Fibroblast of lung (primary cell): Measurements from ENCODE around the gene LYPD6B. TPM values are rescaled to one million over a fixed set of nuclear protein-coding genes. Genes with fewer than 3 reads are reported as not detected.
A peak's percentile ranks its signal among the peaks of the same experiment; 100 is the strongest.

Experiments
- DNase-seq, 2 donors: peaks; one replicate each; pipeline versions ENCODE4 v3.0.0 to v3.0.0-alpha.2; 2010; ENCODE audit warnings: low read depth in 2 of 2
- H2AFZ ChIP-seq: 2 replicates; pipeline ENCODE4 v1.5.1; 2012; ENCODE audit warnings: low read length, control low read depth, inconsistent platforms
- H3K27ac ChIP-seq: 2 replicates; pipeline ENCODE4 v1.5.1; 2011; ENCODE audit warnings: low read length, control low read depth; ENCODE audit not compliant: insufficient read depth
- H3K27me3 ChIP-seq: 2 replicates; pipeline ENCODE4 v1.5.1; 2011; ENCODE audit warnings: mild to moderate bottlenecking, low read length; ENCODE audit not compliant: control insufficient read depth, insufficient read depth
- H3K36me3 ChIP-seq: 2 replicates; pipeline ENCODE4 v1.5.1; 2011; ENCODE audit warnings: low read length; ENCODE audit not compliant: control insufficient read depth, insufficient read depth
- H3K4me1 ChIP-seq: 2 replicates; pipeline ENCODE4 v1.5.1; 2011; ENCODE audit warnings: low read length; ENCODE audit not compliant: control insufficient read depth, insufficient read depth; ENCODE audit errors: extremely low read depth
- H3K4me2 ChIP-seq: 2 replicates; pipeline ENCODE4 v1.5.1; 2011; ENCODE audit warnings: low read length, control low read depth; ENCODE audit not compliant: insufficient read depth; ENCODE audit errors: extremely low read depth
- H3K4me3 ChIP-seq, 4 experiments: fragments of 200-600 bp in 1 of 4; sonication (generic) in 1 of 4; replicated peaks in 1 of 4; 2 replicates each; pipeline ENCODE4 v1.5.1; 2011 to 2016; ENCODE audit warnings: low read length in 4 of 4, low read depth in 3 of 4, mild to moderate bottlenecking in 3 of 4, control low read depth in 2 of 4, inconsistent platforms in 1 of 4, mixed read lengths in 1 of 4; ENCODE audit not compliant: insufficient read depth in 1 of 4; ENCODE audit errors: control extremely low read depth in 1 of 4
- H3K79me2 ChIP-seq: 2 replicates; pipeline ENCODE4 v1.5.1; 2012; ENCODE audit warnings: mild to moderate bottlenecking, low read length, inconsistent platforms; ENCODE audit not compliant: control insufficient read depth, insufficient read depth
- H3K9ac ChIP-seq: 2 replicates; pipeline ENCODE4 v1.5.1; 2011; ENCODE audit warnings: mild to moderate bottlenecking, low read length, control low read depth; ENCODE audit not compliant: insufficient read depth
- H3K9me3 ChIP-seq: 2 replicates; pipeline ENCODE4 v1.5.1; 2012; ENCODE audit warnings: low read depth, low read length; ENCODE audit not compliant: control insufficient read depth, insufficient read depth
- H4K20me1 ChIP-seq: 2 replicates; pipeline ENCODE4 v1.5.1; 2011; ENCODE audit warnings: low read length; ENCODE audit not compliant: control insufficient read depth, insufficient read depth; ENCODE audit errors: extremely low read depth
- EZH2 ChIP-seq: IDR thresholded peaks from 2 replicates; pipeline ENCODE4 v1.5.1; 2012; ENCODE audit warnings: low read length, control low read depth, mild to moderate bottlenecking; ENCODE audit errors: missing control alignments
- polyA plus RNA-seq, 2 donors: library from polyadenylated mRNA; depleted of rRNA in 1 of 2; stranded (reverse) in 1 of 2; unstranded in 1 of 2; fragments of >200 nt; gene quantifications; 2 replicates each; pipeline ENCODE4 v1.2.1, GENCODE V29; 2011 to 2012; ENCODE audit warnings: missing spikeins in 1 of 2
- total RNA-seq: library from RNA; depleted of rRNA; stranded (reverse); fragments of >200 nt; gene quantifications from 2 replicates; pipeline ENCODE4 v1.2.1, GENCODE V29; 2014
- TF ChIP-seq, protein P1 (sequence below), 2 donors: IDR thresholded peaks in 1 of 2; conservative IDR thresholded peaks in 1 of 2; 1 replicate in 1 of 2; 2 replicates in 1 of 2; pipeline ENCODE4 v1.5.1; 2011 to 2012; ENCODE audit warnings: low read length in 2 of 2, control low read depth in 1 of 2, inconsistent platforms in 1 of 2, low read depth in 1 of 2, mild to moderate bottlenecking in 1 of 2

LYPD6B gene
- total and polyA plus RNA-seq, 2 donors (not counting 1 experiment from before 2014, with no cell fraction given) = 0.11 TPM; not detected in 1

DNA sequence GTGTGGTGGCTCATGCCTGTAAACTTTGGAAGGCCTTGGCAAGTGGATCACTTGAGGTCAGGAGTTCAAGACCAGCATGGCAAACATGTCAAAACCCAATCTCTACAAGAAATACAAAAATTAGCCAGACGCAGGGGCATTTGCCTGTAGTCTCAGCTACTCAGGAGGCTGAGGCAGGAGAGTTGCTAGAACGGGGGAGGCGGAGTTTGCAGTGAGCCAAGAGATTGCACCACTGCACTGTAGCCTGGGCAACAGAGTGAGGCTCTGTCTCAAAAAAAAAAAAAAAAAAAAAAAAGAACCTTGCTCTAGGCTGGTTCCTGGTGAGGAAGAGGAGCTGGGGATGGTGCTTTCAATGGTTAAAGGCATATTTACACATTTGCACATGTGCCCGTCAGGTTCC is 129.4 kb downstream of the LYPD6B start:
- Histone ChIP-seq H3K4me1 (no peaks in the 10 kb centered on the region), H3K9me3 (no peaks in the 10 kb centered on the region), H3K4me3 (no peak overlapping the region), H3K36me3 (no peaks in the 10 kb centered on the region), H3K4me2 (no peak overlapping the region), H4K20me1 (no peaks in the 10 kb centered on the region), H3K27ac (no peak overlapping the region), H3K9ac (no peak overlapping the region), H3K27me3 (no peaks in the 10 kb centered on the region), H3K79me2 (no peaks in the 10 kb centered on the region), H2AFZ (no peak overlapping the region)
- DNase-seq = no peak
- TF ChIP-seq EZH2 = no peak
- TF ChIP-seq, protein P1, sequence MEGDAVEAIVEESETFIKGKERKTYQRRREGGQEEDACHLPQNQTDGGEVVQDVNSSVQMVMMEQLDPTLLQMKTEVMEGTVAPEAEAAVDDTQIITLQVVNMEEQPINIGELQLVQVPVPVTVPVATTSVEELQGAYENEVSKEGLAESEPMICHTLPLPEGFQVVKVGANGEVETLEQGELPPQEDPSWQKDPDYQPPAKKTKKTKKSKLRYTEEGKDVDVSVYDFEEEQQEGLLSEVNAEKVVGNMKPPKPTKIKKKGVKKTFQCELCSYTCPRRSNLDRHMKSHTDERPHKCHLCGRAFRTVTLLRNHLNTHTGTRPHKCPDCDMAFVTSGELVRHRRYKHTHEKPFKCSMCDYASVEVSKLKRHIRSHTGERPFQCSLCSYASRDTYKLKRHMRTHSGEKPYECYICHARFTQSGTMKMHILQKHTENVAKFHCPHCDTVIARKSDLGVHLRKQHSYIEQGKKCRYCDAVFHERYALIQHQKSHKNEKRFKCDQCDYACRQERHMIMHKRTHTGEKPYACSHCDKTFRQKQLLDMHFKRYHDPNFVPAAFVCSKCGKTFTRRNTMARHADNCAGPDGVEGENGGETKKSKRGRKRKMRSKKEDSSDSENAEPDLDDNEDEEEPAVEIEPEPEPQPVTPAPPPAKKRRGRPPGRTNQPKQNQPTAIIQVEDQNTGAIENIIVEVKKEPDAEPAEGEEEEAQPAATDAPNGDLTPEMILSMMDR (conservative IDR thresholded peaks at IDR 0.05 in 1 of 2, IDR thresholded peaks at IDR 0.05 in 1 of 2; ENCODE audit: low read depth in 1 of 2, low read length in 2 of 2) = no peak

DNA sequence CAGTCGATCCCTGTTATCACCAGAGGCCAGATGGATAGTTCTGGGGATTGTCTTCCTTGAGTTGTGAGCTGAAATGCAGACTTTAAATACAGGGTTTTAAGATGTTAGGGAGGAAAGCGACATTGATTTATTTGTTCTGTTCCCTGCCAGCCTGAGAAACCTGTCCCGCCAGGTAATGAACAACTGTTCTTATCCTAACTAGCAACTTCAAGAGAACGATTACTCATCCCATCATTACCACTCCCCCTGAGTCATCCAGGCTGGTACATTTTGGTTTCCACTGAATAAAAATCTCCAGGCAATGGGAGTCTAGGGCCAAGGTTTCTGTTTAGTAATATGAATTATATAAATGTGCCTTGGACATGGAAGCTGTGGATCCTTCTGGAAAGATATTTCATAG is 131.2 kb downstream of the LYPD6B start:
- DNase-seq = peak in 1 of 2 donors; percentile 10
- H3K27me3 ChIP-seq = no peaks in the 10 kb centered on the region
- no peak for TF ChIP-seq EZH2
- TF ChIP-seq, protein P1 (conservative IDR thresholded peaks at IDR 0.05 in 1 of 2, IDR thresholded peaks at IDR 0.05 in 1 of 2; ENCODE audit: low read depth in 1 of 2, low read length in 2 of 2) = no peak
- H3K4me1 ChIP-seq = no peaks in the 10 kb centered on the region
- no peaks in the 10 kb centered on the region for H4K20me1 ChIP-seq
- no peaks in the 10 kb centered on the region for H3K79me2 ChIP-seq
- no peak overlapping the region for H2AFZ ChIP-seq
- H3K9me3 ChIP-seq = no peaks in the 10 kb centered on the region
- H3K27ac ChIP-seq = no peak overlapping the region
- H3K4me3 ChIP-seq = no peak overlapping the region
- H3K36me3 ChIP-seq = no peaks in the 10 kb centered on the region
- H3K4me2 ChIP-seq = no peak overlapping the region
- no peak overlapping the region for H3K9ac ChIP-seq

DNA sequence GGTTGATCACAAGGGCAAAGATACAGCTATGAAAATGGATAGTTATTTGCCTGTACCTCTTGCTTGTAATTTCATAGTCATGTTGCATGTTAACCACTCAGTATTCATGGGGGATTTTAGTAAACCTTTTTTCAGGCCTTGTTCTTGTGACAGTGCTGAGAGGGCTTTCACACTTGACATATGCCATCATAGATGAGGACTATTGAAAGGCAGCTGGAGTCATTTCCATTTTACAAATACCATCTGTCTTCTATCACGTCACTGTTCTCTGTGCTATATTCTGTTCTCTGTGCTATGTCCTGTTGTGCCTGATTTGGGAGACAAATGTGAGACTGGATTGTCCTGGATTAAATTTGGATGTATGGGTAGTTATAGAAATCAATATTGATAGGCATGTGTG is 131.7 kb downstream of the LYPD6B start:
- TF ChIP-seq, protein P1 (conservative IDR thresholded peaks at IDR 0.05 in 1 of 2, IDR thresholded peaks at IDR 0.05 in 1 of 2; ENCODE audit: low read depth in 1 of 2, low read length in 2 of 2) = no peak
- no peak for TF ChIP-seq EZH2
- H3K9ac ChIP-seq = no peak overlapping the region
- H3K27ac ChIP-seq = no peak overlapping the region
- H3K9me3 ChIP-seq = no peaks in the 10 kb centered on the region
- H2AFZ ChIP-seq = no peak overlapping the region
- H3K4me2 ChIP-seq = no peak overlapping the region
- H4K20me1 ChIP-seq = no peaks in the 10 kb centered on the region
- H3K36me3 ChIP-seq = no peaks in the 10 kb centered on the region
- DNase-seq = no peak
- H3K4me3 ChIP-seq = no peak overlapping the region
- no peaks in the 10 kb centered on the region for H3K27me3 ChIP-seq
- no peaks in the 10 kb centered on the region for H3K79me2 ChIP-seq
- no peaks in the 10 kb centered on the region for H3K4me1 ChIP-seq
